GM21717 (cell line): ENCODE measurements around the gene OR4D2.
"Not testable (repeated sequence)": the region's sequence is repeated elsewhere in the genome, so short reads cannot be mapped to it uniquely, and the experiment has no call there.

Source experiments
- ATAC-seq: cut with Tn5 transposase; IDR thresholded peaks from one replicate; pipeline ENCODE4 v1.9.1; 2021; ENCODE audit warnings: mild to moderate bottlenecking, moderate library complexity; ENCODE audit not compliant: unreplicated experiment

The OR4D2 gene

DNA sequence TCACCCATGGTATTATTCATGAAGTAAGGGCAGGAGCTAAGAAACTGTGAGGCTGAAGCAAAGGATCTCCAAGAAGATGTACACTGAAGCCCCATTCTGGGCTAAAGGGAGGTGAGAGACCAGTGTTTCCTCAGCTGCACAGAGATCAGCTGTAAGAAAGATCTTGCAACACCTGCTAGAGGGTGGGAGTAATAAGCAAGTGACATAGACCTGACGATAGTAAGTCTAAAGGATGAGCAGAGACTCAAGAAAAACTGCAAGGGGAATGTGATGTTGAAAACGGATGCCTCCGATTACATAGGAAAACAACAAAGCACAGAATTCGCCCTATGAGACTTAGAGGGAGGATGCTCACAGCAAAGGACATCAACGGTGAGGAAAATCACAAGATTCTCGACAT is at the start of gene OR4D2:
TSS of gene OR4D2 (plus strand) at position 301 of the 400 bp plus-strand sequence. CDS start 2,674 bp downstream, outside the sequence.
- ATAC-seq: no peak

DNA sequence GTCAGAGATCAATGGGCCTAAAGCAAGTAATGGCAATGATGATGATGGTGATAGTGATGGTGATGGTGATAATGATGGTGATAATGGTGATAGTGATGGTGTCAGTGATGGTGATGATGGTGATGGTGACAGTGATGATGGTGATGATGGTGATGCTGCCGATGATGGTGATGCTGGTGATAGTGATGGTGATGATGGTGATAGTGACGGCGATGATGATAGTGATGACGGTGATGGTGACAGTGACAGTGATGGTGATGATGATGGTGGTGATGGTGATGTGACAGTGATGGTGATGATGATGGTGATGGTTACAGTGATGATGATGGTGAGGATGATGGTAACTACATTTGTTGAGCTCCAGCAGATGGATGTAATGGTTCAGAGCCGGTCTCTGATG is 49.4 kb upstream of the OR4D2 start:
- no peak for ATAC-seq

DNA sequence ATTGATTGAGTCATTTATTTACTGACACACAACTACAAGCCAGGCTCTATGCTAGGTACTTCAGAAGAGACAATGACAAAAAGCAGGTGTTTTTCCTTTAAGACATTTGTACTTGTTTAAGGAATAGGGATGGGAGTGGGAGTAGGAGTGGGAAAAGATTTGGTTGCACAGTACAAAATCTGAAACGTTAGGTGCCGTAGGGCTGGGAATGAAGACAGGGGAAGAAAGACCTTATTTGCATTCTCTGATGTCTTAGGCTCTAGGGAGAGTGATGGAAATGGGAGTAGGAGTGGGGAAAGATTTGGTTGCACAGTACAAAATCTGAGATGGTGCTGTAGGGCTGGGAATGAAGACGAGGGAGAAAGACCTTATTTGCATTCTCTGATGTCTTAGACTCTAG is 47.3 kb upstream of the OR4D2 start:
- ATAC-seq: no peak

DNA sequence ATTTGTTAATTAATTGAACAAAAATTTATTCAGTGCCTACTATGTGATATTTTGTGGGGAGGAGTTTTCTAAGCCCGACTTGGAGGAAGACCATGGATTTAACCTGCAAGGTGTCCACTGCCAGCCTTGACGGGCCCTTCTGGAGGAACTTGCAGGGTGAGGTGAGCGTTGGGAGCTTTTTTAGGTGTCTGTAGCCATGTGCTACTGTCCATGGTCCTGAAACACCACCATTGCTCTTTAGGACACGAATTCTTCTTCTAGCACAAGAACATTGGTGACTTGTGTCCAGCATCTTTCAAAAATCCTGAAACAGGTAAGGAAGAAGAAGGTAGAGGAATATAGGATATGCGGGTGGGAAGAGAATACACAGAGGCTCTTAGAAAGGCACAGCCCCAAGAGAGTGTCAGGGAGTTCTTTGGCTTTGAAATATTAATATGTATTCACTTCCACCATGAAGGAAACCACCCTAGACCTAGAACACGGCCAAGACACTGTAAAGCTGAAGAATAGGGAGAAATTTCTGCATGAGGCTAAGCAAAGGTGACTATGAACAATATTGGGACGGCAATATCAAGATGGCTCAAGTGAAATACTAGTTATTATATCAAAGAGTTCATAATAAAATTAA is 46.5 kb upstream of the OR4D2 start:
- ATAC-seq: no peak

DNA sequence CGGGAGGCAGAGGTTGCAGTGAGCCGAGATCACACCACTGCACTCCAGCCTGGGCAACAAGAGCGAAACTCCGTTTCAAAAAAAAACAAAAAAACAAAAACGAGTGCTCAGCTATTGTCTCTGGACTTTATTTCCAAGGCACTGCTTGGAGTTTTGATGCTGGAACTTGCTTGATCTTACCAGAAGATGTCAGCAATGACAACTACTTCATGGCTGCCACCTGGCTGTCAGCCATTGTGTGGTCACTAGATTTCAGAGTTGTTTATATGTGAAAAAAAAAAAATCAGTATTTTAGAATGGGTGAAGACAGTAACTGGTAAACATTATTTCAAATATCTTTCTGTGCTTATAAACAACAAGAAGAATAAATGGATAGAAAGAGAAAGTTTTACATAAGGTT is 44.9 kb upstream of the OR4D2 start:
- no peak for ATAC-seq

DNA sequence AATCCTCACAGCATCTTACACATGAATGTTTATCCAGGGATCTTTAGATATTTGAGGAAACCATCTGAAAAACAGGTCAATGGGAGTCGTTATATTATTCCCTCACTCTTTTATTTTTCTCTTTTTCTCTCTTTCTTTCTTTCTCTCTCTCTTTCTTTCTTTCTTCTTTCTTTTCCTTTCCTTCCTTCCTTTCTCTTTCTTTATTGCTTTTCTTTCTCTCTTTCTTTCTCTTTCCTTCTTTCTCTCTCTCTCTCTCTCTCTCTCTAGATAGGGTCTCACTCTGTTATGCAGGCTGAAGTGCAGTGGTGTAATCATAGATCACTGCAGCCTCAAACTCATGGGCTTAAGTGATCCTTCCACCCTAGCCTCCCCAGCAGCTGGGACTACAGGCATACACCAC is 38.9 kb upstream of the OR4D2 start:
- ATAC-seq: no peak

DNA sequence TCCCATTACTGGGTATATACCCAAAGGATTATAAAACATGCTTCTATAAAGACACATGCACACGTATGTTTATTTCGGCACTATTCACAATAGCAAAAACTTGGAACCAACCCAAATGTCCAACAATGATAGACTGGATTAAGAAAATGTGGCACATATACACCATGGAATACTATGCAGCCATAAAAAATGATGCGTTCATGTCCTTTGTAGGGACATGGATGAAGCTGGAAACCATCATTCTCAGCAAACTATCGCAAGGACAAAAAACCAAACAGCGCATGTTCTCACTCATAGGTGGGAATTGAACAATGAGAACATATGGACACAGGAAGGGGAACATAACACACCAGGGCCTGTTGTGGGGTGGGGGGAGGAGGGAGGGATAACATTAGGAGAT is 34.1 kb upstream of the OR4D2 start:
- not testable (repeated sequence) for ATAC-seq

DNA sequence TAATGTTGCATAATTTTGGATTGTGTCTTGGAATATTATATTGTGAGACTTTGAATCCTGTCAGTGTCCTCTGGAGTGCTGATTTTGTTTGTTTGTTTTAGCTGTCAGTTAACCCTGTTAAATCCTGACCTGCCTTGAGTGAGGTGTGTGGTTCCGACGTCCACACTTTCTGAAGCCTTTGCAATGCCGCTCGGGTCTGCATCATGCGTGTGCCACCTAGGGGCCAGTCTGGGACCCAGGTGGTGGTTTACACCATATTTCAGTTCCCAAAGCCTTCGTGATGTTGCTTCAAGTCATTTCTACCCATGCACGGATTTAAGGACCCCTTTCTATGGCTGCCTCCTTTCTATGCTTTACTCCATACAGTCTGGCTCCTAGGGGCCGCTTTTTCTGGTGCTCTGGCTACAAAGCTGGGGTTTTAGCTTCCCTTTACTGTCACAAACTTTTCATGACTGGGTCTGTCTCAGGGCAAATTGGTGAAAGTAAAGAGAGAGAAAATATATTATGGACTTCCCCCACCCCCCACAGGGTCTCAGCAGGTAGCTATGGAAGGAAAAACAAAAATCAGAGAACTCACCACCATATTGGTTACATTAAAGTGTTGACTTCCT is 30.0 kb upstream of the OR4D2 start:
- no peak for ATAC-seq

DNA sequence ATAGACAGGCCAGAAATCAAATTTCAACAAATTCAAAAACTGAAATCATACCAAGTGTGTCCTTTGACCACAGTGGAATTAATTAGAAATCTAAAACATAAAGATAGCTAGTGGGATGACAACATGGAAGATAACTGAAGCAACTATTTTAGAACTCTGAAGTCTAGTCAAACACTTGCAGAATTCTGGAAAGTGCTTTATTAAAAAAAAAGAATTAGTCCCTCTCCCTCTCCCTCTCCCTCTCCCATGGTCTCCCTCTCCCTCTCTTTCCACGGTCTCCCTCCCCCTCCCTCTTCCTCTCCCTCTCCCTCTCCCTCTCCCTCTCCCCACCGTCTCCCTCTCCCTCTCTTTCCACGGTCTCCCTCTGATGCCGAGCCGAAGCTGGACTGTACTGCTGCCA is 25.3 kb upstream of the OR4D2 start:
- no peak for ATAC-seq

DNA sequence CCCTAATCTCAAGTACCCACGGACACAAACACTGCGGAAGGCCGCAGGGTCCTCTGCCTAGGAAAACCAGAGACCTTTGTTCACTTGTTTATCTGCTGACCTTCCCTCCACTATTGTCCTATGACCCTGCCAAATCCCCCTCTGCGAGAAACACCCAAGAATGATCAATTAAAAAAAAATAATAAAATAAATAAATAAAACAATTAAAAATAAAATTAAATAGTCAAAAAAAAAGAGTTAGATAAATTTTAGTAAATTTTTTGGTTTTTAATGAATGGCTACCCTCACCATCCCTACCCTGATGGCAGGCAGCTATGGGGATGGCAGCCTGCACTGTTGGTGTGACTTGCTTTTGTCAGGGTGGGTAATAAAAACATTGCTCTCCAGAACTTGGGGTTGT is 23.4 kb upstream of the OR4D2 start:
- ATAC-seq: not testable (repeated sequence)

DNA sequence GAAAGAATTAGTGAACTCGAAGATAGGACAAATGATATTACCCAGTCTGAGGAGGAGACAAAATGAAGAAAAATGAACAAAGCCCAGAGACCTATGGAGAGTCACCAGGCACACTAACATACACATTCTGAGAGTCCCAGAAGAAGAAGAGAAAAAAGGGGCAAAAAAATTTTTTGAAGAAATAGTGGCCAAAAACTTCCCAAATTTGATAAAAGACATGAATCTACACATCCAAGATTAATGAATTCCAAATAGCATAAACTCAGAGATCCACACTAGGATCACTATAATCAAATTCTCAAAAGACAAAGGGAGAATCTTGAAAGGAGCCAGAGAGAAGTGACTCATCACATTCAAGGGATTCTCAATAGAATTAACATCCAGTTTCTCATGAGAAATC is 22.0 kb upstream of the OR4D2 start:
- ATAC-seq: no peak

DNA sequence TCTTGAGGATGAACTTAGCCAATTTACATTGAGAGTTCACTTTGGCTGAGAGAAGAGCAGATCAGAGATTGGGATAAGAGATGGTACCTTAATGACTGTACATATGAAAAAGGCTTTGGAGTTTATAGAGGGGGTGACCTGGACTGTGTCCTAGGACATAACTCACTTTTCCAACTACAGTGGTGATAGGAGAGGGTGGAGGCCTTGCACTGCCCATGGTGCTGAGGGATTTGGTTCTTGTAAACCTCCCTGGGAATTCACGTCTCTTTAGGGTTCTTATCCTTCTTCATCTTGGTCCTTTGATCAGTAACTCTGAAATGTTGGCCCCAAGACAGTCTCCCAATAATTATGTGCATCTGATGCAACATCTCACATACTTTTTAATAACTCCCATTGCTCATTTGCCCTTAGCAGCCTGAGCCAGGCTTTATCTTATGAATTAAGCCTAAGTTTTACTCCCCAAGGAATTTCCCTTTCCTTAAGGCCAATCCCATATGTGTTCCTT is 18.8 kb upstream of the OR4D2 start, which contains the start of gene OR4D1:
TSS of gene OR4D1 (plus strand) at position 455 of the 505 bp plus-strand sequence. CDS start 6,770 bp downstream, outside the sequence.
- no peak for ATAC-seq

DNA sequence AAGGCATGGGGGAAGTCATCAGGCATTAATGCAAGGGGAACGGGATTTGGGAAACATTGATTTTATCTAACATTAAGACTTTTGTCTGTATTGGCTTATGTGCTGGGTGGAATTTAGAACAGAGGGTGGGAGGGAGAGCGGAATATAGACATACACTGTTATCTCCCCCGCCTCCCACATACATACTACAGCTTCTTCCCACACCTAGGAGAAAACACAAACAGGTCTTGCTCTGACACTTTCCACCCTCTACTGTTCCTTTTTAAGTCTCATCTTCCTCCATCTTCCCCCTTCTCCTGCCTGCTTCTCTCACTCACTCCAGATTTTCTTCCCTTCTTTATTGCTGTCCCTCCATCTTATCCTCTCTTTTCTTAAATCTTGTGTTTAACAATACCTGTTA is 18.2 kb upstream of the OR4D2 start:
- no peak for ATAC-seq

DNA sequence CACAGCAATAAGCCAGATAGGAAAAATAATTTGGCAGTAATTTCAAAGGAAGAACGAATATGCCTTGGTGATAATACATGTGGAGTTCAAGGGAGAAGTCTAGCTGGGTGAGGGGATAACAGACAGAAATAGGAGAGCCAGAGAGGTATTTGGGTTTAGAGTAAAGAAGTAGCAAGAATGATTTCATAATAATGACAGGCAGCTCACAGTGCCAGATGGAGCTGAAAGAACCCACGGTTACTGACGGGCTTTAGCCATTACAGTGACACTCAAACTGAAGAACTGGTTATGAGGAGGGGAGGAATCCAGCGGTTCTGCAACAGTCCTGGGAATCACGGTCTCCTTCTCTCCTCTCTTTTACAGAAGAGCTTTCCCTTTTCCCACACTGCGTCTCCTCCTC is 16.4 kb upstream of the OR4D2 start:
- ATAC-seq: no peak

DNA sequence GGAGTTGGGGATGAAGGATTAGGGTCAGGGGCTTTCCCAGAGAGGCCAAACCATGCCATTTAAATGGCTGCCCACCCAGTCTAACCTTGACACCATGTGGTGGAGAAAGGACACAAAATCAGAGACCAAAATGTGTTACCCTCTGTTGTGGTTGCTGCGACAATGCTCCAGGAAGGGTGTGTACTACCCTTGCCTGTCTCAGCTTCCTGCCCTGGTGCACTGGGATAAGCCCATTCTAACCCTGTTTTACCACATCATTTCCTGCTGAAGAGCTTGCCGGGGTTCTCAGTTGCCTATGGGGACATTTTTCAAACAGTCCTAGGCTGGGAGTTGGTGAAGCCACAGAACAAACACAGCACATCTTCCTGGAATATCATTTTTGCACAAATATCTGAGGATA is 13.7 kb upstream of the OR4D2 start:
- no peak for ATAC-seq

DNA sequence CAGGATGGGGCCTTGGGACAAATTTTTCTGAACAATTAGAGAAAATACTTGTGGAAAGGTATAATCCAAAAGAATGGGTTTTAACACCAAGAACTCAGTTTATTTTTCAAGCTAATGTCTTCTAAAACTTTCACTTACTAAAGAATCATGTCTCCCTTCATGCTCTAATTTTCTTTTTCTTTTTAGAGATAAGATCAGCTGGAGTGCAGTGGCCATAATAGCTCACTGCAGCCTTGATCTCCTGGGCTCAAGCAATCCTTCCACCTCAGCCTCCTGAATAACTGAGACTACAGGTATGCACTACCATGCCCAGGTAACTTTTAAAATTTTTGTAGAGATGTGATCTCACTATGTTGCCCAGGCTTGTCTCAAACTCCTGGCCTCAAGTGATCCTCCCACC is 13.1 kb upstream of the OR4D2 start:
- ATAC-seq: no peak

DNA sequence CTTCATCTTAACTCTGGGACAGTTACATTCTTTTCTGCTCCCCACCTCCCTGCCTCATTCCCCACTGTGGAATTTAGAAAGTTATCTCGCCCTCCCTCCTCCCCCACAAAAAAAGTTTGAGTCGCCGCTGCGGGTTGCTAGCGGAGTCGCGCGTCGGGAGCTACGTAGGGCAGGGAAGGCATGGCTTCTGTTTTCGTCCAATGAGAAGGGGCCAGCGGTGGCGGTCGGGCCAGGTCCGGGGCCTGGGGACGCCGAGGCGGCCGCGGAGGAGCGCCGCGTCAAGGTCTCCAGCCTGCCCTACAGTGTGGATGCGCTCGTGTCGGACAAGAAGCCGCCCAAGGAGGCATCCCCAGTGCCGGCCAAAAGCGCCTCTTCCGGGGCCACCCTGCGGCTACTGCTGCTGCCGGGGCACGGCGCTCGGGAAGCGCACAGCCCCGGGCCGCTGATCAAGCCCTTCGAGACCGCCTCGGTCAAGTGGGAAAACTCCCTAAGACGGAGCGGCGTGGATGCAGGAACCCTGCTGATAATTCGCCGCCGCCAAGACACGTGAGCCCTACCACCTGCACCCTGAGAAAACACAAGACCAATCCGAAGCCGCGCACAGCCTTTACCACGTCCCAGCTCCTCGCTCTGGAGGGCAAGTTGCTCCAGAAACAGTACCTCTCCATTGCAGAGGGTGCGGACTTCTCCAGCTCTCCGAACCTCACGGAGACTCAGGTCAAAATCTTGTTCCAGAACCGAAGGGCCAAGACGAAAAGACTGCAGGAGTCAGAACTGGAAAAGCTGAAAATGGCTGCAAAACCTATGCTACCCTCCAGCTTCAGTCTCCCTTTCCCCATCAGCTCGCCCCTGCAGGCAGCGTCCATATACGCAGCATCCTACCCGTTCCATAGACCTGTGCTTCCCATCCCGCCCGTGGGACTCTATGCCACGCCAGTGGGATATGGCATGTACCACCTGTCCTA is 9.7 kb upstream of the OR4D2 start:
- no peak for ATAC-seq

DNA sequence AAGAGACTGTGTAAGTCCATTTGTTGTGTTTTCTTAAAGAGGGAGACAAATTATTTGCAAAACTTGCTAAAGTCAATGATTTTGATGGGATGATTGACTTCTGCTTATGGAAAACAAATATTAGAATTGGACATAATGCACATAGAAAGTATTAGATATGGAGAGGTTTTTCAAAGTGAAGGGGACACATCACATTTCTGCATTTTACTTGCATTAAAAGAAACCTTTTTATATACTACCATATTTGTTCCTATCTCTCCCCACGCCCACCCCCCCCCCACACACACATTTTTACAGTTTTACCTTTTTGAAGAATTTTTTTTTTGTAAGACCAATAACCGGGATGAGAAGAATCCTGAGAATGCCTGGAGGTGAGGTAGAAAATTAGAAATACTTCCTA is 8.6 kb upstream of the OR4D2 start:
- no peak for ATAC-seq

DNA sequence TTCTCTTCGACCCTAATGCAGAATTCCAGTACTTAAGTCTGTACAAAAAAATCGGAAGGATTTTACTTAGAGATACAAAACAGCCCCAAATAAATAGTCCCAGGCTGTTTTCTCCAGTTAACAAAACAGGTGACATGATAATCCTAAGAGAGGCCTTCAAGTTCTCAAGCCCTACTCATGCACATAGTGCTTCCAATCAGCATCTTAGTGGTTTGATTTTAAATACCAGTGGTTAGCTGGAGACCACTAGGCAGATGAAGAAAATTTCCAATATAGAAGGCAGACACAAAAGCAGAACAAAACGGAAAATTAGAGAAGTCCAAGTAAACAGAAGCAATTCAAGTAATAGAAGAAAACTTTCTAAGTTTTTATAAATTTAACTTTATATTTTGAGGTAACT is 5.2 kb upstream of the OR4D2 start:
- ATAC-seq: no peak

DNA sequence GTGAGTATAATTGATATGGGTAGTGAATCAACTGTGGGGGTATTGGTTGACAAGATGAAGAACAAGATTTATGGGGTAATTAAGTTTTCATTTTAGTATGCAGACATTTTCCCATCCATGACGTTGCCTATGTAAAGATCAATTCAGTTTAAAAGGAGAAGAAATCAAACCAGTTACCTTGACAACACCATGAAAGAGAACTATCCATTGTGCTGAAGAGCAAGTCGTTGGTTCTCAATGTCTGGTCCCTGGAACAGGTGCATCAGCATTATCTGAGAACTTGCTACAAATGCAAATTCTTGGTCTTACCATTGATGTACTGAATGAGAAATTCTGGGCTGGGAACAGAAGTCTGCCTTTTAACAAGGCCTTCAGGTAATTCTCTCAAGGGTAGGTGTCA is 801 bp upstream of the OR4D2 start:
- no peak for ATAC-seq

DNA sequence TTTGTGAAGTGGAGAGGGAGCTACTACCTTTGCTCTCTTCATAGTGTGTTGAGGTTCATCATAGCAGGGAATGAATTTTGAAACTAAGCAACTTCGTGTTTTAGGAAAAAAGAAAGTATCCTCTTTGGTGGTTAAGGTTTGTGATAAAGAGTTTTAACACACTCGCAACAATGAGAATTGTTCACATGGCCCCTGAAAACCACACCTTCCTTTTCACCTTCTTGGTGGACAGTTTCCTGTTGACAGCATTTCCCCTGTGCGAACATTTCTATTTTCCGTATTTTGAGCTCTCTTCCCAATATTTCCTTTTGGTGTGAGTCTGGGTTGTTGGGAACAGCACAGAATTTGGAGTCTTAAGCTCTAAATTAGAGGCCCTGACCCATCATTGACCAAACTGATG is 3.8 kb downstream of the OR4D2 start:
- ATAC-seq: no peak
